HuH-7.5 (cell line): ENCODE measurements around the gene TFEB.
"Not testable (repeated sequence)": the region's sequence is repeated elsewhere in the genome, so short reads cannot be mapped to it uniquely, and the experiment has no call there.

Source experiments
- DNase-seq: peaks from one replicate; pipeline ENCODE4 v3.0.0; 2011; ENCODE audit warnings: low spot score

Gene TFEB

GRCh38 chr6:41735427-41736185 lies at the start of gene TFEB:
TSS of gene TFEB (minus strand) at chr6:41735608. CDS start at chr6:41691213, 44,395 bp downstream.
- peak; percentile 81 for DNase-seq

GRCh38 chr6:41784581-41785171 lies 49.3 kb upstream of the TFEB start:
- no peak for DNase-seq

- no peak for DNase-seq
Measured at GRCh38 chr6:41783106-41783780, 47.8 kb upstream of the TFEB start.

- no peak for DNase-seq
Measured at GRCh38 chr6:41781366-41781730, 45.9 kb upstream of the TFEB start.

- DNase-seq, result peak; percentile 41
Measured at GRCh38 chr6:41780551-41781365, 45.4 kb upstream of the TFEB start, which contains the start of gene PRICKLE4. TSS of gene PRICKLE4 (plus strand) at chr6:41780782. CDS start at chr6:41783474, 2,692 bp downstream.

- peak; percentile 93 for DNase-seq
Measured at GRCh38 chr6:41779788-41780550, 44.6 kb upstream of the TFEB start, which contains the start of gene FRS3. TSS of gene FRS3 (minus strand) at chr6:41779900. CDS start at chr6:41776987, 2,913 bp downstream.

GRCh38 chr6:41779336-41779735 lies 43.9 kb upstream of the TFEB start:
- DNase-seq, result no peak

- DNase-seq, result no peak
Measured at GRCh38 chr6:41778895-41779294, 43.5 kb upstream of the TFEB start.

- DNase-seq, result no peak
Measured at GRCh38 chr6:41777551-41778285, 42.3 kb upstream of the TFEB start.

- no peak for DNase-seq
Measured at GRCh38 chr6:41775293-41775882, 40.0 kb upstream of the TFEB start.

GRCh38 chr6:41774841-41775240 lies 39.4 kb upstream of the TFEB start:
- no peak for DNase-seq

- no peak for DNase-seq
Measured at GRCh38 chr6:41771058-41771983, 35.9 kb upstream of the TFEB start.

- DNase-seq, result no peak
Measured at GRCh38 chr6:41770381-41771057, 35.1 kb upstream of the TFEB start.

GRCh38 chr6:41769376-41769775 lies 34.0 kb upstream of the TFEB start:
- DNase-seq, result no peak

- DNase-seq, result no peak
Measured at GRCh38 chr6:41768545-41769308, 33.3 kb upstream of the TFEB start.

- peak; percentile 55 for DNase-seq
Measured at GRCh38 chr6:41767112-41767833, 31.9 kb upstream of the TFEB start.

GRCh38 chr6:41766043-41766664 lies 30.7 kb upstream of the TFEB start:
- DNase-seq, result not testable (repeated sequence)
